Activated CD8-positive, alpha-beta memory T cell treated with anti-CD3 and anti-CD28 coated beads, Interleukin-2, amount 10 ng/mL, durations not matched to agents 7 days and 5 days (primary cell): ENCODE results near the gene GFAP. TPM values are rescaled to one million over a fixed set of nuclear protein-coding genes. Genes with fewer than 3 reads are reported as not detected.

ENCODE experiments used
- ATAC-seq: fragments of 150-1000 bp; cut with Tn5 transposase; one replicate; pipeline ENCODE4 v1.10.0; 2021; ENCODE audit warnings: moderate library complexity
- CTCF ChIA-PET: fragments of 350-600 bp; sonication (Branson Sonifier 250); formaldehyde crosslinking; loops from one replicate; lab custom pipeline; 2021; ENCODE audit warnings: antibody characterized with exemption; lab: Charles Lee
- DNase-seq: peaks from one replicate; pipeline ENCODE4 v3.0.0-alpha.2; 2020
- H3K27ac Mint-ChIP-seq: one replicate; pipeline ENCODE4 v1.8.0; 2021; ENCODE audit warnings: mild to moderate bottlenecking, mixed read lengths
- H3K27me3 Mint-ChIP-seq: one replicate; pipeline ENCODE4 v1.8.0; 2021; ENCODE audit warnings: mixed read lengths
- H3K36me3 Mint-ChIP-seq: one replicate; pipeline ENCODE4 v1.8.0; 2021; ENCODE audit warnings: mild to moderate bottlenecking, mixed read lengths
- H3K4me1 Mint-ChIP-seq: one replicate; pipeline ENCODE4 v1.8.0; 2021; ENCODE audit warnings: mixed read lengths
- H3K4me3 Mint-ChIP-seq: one replicate; pipeline ENCODE4 v1.8.0; 2021; ENCODE audit warnings: mild to moderate bottlenecking, moderate library complexity, mixed read lengths
- H3K9me3 Mint-ChIP-seq: one replicate; pipeline ENCODE4 v1.8.0; 2022; ENCODE audit warnings: low read depth, mixed read lengths
- total RNA-seq, 2 experiments: library from RNA; stranded (reverse); gene quantifications; one replicate each; pipeline ENCODE4 v1.2.3, GENCODE V29; 2021

GFAP gene
- total RNA-seq, 2 experiments from 2014 or later = not detected

DNA sequence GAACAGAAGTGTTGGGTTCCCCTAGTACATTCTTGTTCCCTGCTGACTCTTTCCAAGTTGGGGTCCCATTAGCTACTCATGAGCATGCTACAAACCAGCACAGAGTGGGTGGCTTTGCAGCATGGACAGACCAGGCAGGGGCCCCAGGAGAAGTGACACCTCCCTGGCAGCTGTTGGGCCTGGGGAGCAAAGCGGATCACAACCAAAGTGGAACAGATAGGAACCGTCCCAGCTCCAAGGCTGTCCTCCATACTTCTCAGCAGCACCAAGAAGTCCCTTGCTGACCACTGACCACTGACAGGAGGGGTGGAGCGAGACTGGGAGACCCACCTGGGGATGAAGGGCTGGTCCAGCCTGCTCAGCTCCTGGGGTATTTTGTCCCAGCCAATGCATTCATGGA lies 12.4 kb upstream of the GFAP start:
- Mint-ChIP-seq H3K27ac (no peak overlapping the region), H3K36me3 (peaks cover 38% of the 10 kb centered on the region), H3K9me3 (no peaks in the 10 kb centered on the region), H3K4me1 (peaks cover 2% of the 10 kb centered on the region), H3K4me3 (no peak overlapping the region), H3K27me3 (no peaks in the 10 kb centered on the region)
- no peak for ATAC-seq
- no peak for DNase-seq
- CTCF ChIA-PET = interaction anchor here (0.6 to 1.2 kb wide), 5 partner anchors 19 to 171 kb away, joined by 3 read pairs; no protein-coding TSS in a partner anchor

DNA sequence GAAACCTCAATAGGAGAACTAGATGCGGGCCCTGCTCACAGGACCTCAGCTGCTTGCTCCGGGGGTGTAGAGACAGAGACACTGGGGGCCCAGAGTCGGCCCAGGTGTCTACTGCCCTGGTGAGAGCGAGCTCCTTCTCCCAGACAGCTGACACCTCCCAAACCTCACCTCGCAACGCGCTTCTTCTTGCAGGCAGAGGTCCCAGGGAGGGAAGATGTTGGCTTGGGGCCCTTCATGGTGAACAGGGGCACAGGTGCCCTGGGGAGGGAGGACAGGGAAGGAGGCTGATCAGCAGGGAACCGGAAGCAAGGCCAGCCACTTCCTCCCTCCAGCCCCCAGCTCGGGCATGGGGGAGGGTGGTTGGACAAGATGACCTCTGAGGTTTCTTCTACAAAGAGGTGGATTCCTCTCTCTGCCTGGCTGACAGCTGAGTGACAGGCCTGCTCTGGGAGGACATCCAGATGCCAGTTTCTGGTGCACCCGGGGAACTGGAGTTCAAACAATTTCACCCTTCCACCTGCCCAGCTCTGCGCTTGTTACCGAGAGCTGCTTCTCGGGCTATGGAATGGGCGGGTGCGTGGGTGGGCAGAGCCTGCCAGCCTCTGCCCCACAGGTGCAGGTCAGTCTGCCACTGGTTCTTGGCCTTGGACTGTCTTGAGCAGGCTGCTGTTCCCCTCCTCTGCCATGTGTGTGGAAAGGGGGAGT lies 11.7 kb upstream of the GFAP start:
- Mint-ChIP-seq H3K36me3 (peaks cover 35% of the 10 kb centered on the region), H3K9me3 (no peaks in the 10 kb centered on the region), H3K27me3 (peaks cover 5% of the 10 kb centered on the region), H3K4me3 (no peak overlapping the region), H3K27ac (no peak overlapping the region), H3K4me1 (peaks cover 2% of the 10 kb centered on the region)
- CTCF ChIA-PET = interaction anchor here (0.6 to 1.2 kb wide), 4 partner anchors 20 to 148 kb away, joined by 3 to 6 read pairs (median 3); no protein-coding TSS in a partner anchor
- DNase-seq = no peak
- no peak for ATAC-seq

DNA sequence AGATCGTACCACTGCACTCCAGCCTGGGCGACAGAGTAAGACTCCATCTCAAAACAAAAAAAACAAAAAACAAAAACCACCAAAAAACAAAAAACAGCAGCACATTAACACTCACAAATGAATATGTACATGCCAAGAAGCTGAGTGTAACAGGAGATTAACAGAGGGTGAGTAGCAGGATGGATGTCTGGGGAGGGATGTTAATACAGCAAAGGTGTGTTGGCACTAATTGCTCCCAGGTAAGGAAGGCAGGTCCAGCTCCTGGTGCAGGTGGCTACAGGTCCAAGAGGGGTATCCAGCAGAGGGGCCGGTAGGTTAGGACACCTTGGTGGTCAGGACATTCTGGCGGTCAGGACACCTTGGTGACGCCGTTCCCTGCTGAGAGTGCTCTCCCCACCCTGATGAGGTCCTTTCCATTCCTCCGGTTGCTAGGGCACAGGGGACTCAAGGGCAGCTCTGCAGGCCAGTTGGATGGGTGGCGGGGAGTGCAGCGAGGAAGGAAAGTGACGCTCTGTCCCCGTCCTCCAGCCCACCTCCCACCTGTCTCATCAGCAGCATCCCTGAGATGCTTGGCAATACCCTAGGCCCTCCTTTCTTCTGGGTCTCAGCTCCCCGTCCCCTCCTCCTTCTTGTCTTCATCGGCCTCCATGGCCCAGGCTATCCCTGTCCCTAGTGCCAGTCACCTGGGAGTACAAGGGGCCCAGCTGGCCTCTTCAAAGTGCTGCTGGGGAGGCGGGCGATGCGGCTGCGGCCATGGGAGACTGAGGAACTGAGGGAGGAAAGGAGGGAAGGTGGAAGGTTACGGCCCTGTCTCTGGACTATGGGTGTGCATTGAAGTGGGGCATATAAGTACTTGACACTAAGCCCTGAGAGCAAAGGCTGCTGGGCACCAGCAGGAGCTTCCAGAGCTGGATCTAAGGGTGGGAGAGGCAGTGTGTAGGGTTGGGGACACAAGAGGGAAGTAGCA lies 10.7 kb upstream of the GFAP start:
- CTCF ChIA-PET = interaction anchor here (1.2 kb wide), 1 partner anchor 94 kb away, joined by 6 read pairs; no protein-coding TSS in a partner anchor
- H3K4me1 Mint-ChIP-seq = peaks cover 2% of the 10 kb centered on the region
- DNase-seq = no peak
- no peak overlapping the region for H3K27ac Mint-ChIP-seq
- no peak overlapping the region for H3K4me3 Mint-ChIP-seq
- H3K9me3 Mint-ChIP-seq = no peaks in the 10 kb centered on the region
- no peak for ATAC-seq
- H3K27me3 Mint-ChIP-seq = peaks cover 12% of the 10 kb centered on the region
- peaks cover 30% of the 10 kb centered on the region for H3K36me3 Mint-ChIP-seq

DNA sequence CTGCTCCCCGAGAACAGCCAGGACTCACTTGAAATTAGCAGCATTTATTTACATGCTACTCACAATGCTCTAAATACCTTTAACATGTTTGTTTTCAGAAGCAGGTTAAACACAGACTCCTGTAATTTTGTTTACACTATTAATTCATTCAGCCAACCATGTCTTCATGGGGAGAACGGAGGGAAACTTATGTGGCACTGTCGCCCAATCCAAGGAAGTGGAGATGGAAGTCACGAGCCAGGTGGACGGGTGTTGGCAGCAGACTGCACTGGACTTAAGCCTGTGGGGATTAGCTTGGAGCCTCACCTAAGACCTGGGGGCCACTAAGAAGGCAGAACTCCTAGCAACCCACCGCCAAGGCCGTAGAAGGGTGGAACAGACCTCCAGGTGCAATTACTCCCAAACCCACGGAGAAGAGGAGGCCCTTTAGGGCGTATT lies 8.8 kb upstream of the GFAP start:
- DNase-seq = no peak

DNA sequence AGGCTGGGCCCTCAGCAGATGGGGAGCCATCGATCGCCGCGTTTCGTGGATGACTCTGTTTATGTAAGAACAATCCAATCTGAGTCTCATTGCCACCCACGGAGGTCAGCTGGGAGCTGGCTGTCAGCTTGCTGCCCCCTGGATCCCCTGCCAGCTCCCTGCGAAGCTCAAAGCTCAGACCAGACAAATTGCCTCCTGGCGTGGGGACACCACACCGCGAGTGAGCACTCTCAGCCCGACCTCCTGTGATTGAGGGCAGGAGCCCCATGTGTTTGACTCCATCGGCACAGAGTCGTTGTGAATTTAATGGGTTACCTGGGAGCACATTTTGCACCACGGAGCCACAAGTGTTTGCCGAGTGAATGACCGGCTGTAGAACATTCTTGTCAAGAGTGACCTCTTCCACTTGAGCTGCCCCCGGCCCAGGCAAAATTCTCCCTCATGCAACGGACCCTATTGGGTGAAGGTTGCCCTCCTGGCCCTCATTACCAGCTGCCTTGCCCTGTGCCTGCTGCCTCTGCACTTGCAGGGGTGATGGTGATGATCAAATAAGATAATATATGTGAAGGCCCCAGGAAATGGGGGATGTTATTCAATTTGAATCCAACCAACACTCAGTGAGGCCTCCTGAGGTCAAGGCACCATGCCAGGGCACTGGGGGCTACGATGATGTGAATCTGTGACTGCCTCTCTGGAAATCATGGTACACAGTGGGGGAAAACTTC lies 7.6 kb upstream of the GFAP start:
- H3K36me3 Mint-ChIP-seq = peaks cover 16% of the 10 kb centered on the region
- H3K27me3 Mint-ChIP-seq = peaks cover 26% of the 10 kb centered on the region
- H3K27ac Mint-ChIP-seq = no peak overlapping the region
- DNase-seq (no peak), ATAC-seq (no peak)
- peaks cover 4% of the 10 kb centered on the region for H3K4me1 Mint-ChIP-seq
- H3K4me3 Mint-ChIP-seq = no peak overlapping the region
- CTCF ChIA-PET = interaction anchor here (0.6 to 4.0 kb wide), 4 partner anchors 8 to 147 kb away, joined by 3 to 73 read pairs (median 6); no protein-coding TSS in a partner anchor
- no peaks in the 10 kb centered on the region for H3K9me3 Mint-ChIP-seq

More for the DNA sequence above, 8.8 kb upstream of the GFAP start:
- Mint-ChIP-seq H3K4me3 (no peak overlapping the region), H3K9me3 (no peaks in the 10 kb centered on the region), H3K4me1 (peaks cover 4% of the 10 kb centered on the region), H3K27ac (no peak overlapping the region), H3K27me3 (peaks cover 26% of the 10 kb centered on the region), H3K36me3 (peaks cover 24% of the 10 kb centered on the region)
- ATAC-seq = no peak
- CTCF ChIA-PET = no interaction called here

DNA sequence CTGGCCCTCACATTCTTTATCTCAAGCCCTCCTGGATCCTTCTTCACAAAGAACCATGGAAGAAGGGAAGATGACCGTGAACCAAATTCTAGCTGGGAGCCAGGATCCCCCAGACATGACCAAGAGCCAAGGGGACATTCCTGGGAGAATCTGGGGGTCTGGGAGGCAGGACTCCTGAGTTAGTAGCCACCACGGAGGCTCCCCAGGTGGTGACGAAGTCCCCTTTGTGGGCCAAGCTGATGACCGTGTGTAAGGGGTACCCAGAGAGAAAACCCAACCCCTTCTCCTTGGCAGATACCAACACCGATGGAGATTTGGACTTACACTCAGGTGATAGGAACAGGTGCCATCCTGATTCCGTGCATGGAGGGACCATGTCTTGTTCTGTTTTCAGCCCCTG lies 6.8 kb upstream of the GFAP start:
- CTCF ChIA-PET = interaction anchor here (1.0 to 4.4 kb wide), 4 partner anchors 8 to 147 kb away, joined by 3 to 73 read pairs (median 16); no protein-coding TSS in a partner anchor
- Mint-ChIP-seq H3K27ac (no peak overlapping the region), H3K4me1 (peaks cover 4% of the 10 kb centered on the region), H3K9me3 (no peaks in the 10 kb centered on the region), H3K36me3 (peaks cover 11% of the 10 kb centered on the region), H3K27me3 (peaks cover 26% of the 10 kb centered on the region), H3K4me3 (no peak overlapping the region)
- ATAC-seq = no peak
- DNase-seq = no peak

DNA sequence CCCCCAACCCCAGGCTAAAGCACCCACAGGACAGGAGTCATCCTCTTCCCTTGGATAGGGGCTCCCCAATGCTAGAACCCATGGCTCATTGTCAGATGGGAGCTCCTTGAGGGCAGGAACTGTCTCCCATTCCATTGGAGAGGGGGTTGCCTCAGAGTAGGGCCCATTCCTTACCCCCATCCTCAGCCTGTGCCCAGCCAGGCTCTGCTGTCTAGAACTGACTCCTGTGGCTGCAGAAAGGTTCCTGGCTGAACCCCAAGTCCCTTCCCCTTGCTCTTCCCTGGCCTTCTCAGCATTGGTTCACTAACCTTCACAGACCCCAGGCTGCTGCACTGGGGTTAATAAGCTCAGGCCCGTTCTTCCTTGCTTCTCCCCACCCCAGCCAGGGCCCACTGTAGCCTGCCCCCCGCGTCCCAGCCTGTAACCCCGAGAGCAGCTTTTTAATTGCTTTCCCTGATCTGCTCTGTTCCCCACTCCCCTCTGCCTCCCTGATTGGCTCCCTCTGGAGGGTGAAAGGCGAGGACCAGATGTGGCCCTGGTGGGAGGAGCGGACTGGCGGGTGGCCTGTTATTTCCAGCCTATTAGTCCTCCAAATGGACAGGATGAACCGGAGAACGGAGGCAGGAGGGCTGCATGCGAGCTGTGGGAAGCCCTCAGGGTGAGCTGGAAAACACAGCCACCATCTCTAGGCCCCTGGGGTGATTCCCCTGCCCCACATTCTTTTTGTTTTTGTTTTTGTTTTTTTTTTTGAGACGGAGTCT lies 6.0 kb upstream of the GFAP start:
- H3K27me3 Mint-ChIP-seq = peaks cover 26% of the 10 kb centered on the region

DNA sequence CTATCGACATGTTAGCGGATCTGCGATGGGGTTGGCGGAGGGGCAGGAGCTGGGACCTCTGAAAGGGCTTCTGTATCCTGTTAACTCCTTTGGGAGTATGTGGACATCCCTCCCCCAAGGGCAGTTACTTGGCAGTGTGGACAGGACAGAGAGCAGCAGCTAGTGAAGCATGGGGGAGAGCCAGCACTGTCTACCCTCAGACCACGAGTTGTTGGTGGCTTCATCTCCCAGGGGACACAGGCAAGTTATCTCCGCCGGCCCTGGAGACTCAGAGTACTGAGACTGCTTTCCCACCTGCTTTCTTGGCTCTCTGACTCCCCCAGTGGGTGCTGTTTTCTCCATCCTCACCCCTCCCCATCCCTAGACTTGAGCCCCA lies 5.3 kb upstream of the GFAP start:
- DNase-seq (no peak), ATAC-seq (no peak)
- Mint-ChIP-seq H3K27ac (no peak overlapping the region), H3K9me3 (no peaks in the 10 kb centered on the region), H3K4me3 (no peak overlapping the region), H3K27me3 (peaks cover 26% of the 10 kb centered on the region), H3K4me1 (peaks cover 4% of the 10 kb centered on the region), H3K36me3 (peaks cover 3% of the 10 kb centered on the region)
- CTCF ChIA-PET = interaction anchor here (0.7 to 4.4 kb wide), 15 partner anchors 10 to 215 kb away, joined by 3 to 73 read pairs (median 5); partner anchors contain the start of genes ACBD4 and EFTUD2

More for the DNA sequence above, 6.0 kb upstream of the GFAP start:
- peaks cover 4% of the 10 kb centered on the region for H3K36me3 Mint-ChIP-seq
- CTCF ChIA-PET = interaction anchor here (1.0 to 4.4 kb wide), 8 partner anchors 9 to 178 kb away, joined by 3 to 73 read pairs (median 14); partner anchors contain the start of gene EFTUD2
- H3K4me1 Mint-ChIP-seq = peaks cover 4% of the 10 kb centered on the region
- no peak for DNase-seq
- no peak for ATAC-seq
- no peaks in the 10 kb centered on the region for H3K9me3 Mint-ChIP-seq
- H3K4me3 Mint-ChIP-seq = no peak overlapping the region
- H3K27ac Mint-ChIP-seq = no peak overlapping the region

DNA sequence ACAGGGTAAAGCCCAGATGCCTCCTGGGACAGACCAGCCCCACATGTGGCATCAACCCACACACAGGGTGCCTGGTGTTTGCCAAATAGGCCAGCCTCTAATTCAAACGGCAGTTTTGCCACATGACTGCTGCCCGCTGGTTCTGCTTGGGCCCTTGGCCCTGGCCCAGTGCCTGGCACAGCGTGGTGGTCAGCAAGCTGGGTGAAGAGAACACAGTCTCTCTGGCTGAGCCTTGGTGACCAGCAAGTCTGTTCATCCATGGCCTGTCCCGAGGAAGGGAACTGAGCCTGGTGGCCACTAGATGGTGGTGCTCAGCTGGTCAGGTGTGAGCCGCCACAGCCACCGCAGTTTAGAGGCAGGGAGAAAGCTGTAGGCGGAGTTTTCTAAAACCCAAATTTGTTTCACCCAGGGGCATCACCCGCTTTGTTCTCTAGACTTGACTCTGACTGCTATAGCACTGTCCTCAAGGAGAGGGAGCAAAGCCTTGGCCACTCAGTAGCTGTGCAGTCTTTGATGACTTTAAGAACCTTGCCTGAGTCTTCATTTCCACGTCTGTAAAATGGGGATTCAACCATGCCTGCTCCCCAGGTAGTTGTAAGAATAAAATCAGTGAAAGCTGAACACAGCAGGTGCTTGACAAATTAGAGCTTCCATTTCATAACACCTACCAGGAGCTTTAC lies 4.7 kb upstream of the GFAP start:
- H3K36me3 Mint-ChIP-seq = peaks cover 3% of the 10 kb centered on the region
- H3K4me3 Mint-ChIP-seq = no peak overlapping the region
- ATAC-seq (peak; percentile 85), DNase-seq (peak; percentile 80)
- no peak overlapping the region for H3K27ac Mint-ChIP-seq
- peaks cover 4% of the 10 kb centered on the region for H3K4me1 Mint-ChIP-seq
- H3K9me3 Mint-ChIP-seq = no peaks in the 10 kb centered on the region
- CTCF ChIA-PET = interaction anchor here (0.7 to 4.4 kb wide), 16 partner anchors 10 to 215 kb away, joined by 3 to 73 read pairs (median 4); partner anchors contain the start of genes ACBD4 and EFTUD2
- peaks cover 26% of the 10 kb centered on the region for H3K27me3 Mint-ChIP-seq

DNA sequence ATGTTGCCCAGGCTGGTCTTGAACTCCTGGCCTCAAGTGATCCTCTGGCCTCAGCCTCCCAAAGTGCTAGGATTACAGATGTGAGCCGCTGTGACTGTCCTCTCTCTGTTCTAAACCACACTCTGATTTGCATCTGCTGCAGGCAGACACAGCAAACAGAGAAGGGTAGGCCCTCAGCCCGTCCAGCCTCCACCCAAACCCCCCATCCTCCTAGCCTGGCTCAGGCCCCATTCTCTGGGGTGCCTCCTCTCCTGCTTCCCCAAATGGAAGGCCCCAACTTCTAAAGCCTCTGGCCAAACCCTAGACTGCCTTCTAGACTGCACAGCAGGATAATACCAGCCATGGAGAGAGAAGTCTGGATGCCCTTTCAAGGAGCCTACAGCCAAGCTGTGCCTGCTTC lies 4.1 kb upstream of the GFAP start:
- peaks cover 26% of the 10 kb centered on the region for H3K27me3 Mint-ChIP-seq
- DNase-seq (no peak), ATAC-seq (no peak)
- H3K9me3 Mint-ChIP-seq = no peaks in the 10 kb centered on the region
- no peaks in the 10 kb centered on the region for H3K36me3 Mint-ChIP-seq
- no peak overlapping the region for H3K4me3 Mint-ChIP-seq
- CTCF ChIA-PET = interaction anchor here (1.0 to 4.4 kb wide), 10 partner anchors 9 to 216 kb away, joined by 3 to 73 read pairs (median 14); partner anchors contain the start of genes ACBD4 and EFTUD2
- peaks cover 4% of the 10 kb centered on the region for H3K4me1 Mint-ChIP-seq
- no peak overlapping the region for H3K27ac Mint-ChIP-seq

DNA sequence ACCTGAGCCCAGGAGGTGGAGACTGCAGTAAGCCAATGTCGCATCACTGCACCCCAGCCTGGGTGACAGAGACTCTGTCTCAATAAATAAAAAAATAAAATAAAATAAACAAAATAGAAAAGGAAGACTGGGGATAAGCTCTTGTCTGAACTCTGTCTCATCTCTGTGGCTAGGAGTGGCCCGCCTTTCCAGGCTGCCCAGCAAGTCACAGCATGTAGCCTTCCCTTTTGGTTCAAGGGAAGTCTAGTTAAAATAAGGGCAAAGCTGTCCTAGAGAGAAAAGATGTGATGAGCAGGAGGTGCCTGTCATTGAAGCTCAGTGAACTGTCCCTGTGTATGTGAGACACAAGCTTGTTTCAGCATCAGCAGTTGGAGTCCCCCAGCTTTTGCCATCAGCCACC lies 2.7 kb upstream of the GFAP start:
- peaks cover 6% of the 10 kb centered on the region for H3K4me1 Mint-ChIP-seq
- CTCF ChIA-PET = interaction anchor here (1.5 to 4.4 kb wide), 6 partner anchors 8 to 217 kb away, joined by 4 to 26 read pairs (median 16); partner anchors contain the start of gene ACBD4
- ATAC-seq (no peak), DNase-seq (no peak)
- no peaks in the 10 kb centered on the region for H3K36me3 Mint-ChIP-seq
- H3K27ac Mint-ChIP-seq = no peak overlapping the region
- H3K9me3 Mint-ChIP-seq = no peaks in the 10 kb centered on the region
- H3K27me3 Mint-ChIP-seq = peaks cover 32% of the 10 kb centered on the region
- no peak overlapping the region for H3K4me3 Mint-ChIP-seq
